NB4 (cell line): Measurements from ENCODE around the gene TLCD2.

Source experiments
- DNase-seq: peaks from one replicate; pipeline ENCODE4 v3.0.0; 2010; ENCODE audit warnings: low read depth
- H3K4me3 ChIP-seq: one replicate; pipeline ENCODE4 v1.5.1; 2011; ENCODE audit warnings: mild to moderate bottlenecking, low read depth, low read length, moderate library complexity
- CTCF ChIP-seq: IDR thresholded peaks from one replicate; pipeline ENCODE4 v1.5.1; 2012; ENCODE audit warnings: low read depth, low read length
- MAX ChIP-seq: IDR thresholded peaks from 2 replicates; pipeline ENCODE4 v1.6.1; 2011; ENCODE audit warnings: low read depth, low read length
- MYC ChIP-seq: IDR thresholded peaks from 2 replicates; pipeline ENCODE4 v1.6.1; 2011; ENCODE audit warnings: low read depth, low read length
- POLR2A ChIP-seq: IDR thresholded peaks from 2 replicates; pipeline ENCODE4 v1.6.1; 2011; ENCODE audit warnings: mild to moderate bottlenecking; ENCODE audit not compliant: insufficient read length; ENCODE audit errors: extremely low read depth

The TLCD2 gene

GRCh38 chr17:1732241-1732832, 22.2 kb upstream of the TLCD2 start:
- TF ChIP-seq CTCF (no peak), POLR2A (no peak), MAX (no peak), MYC (no peak)
- no peak overlapping the region for H3K4me3 ChIP-seq
- no peak for DNase-seq

GRCh38 chr17:1731194-1731506, 21.0 kb upstream of the TLCD2 start:
- TF ChIP-seq POLR2A (no peak), CTCF (no peak), MYC (no peak), MAX (no peak)
- H3K4me3 ChIP-seq: no peak overlapping the region
- no peak for DNase-seq

- DNase-seq: no peak
- TF ChIP-seq MAX (no peak), CTCF (no peak), MYC (no peak), POLR2A (no peak)
These were observed 20.4 kb upstream of the TLCD2 start for GRCh38 chr17:1730326-1731193.

GRCh38 chr17:1729966-1730325, 19.8 kb upstream of the TLCD2 start:
- H3K4me3 ChIP-seq: no peak overlapping the region
- no peak for DNase-seq
- no peak for TF ChIP-seq POLR2A
- no peak for TF ChIP-seq CTCF
- TF ChIP-seq MYC: no peak
- no peak for TF ChIP-seq MAX

More at GRCh38 chr17:1730326-1731193, 20.4 kb upstream of the TLCD2 start:
- H3K4me3 ChIP-seq: no peak overlapping the region

- no peak overlapping the region for H3K4me3 ChIP-seq
- no peak for DNase-seq
- TF ChIP-seq POLR2A: no peak
- TF ChIP-seq CTCF: no peak
- TF ChIP-seq MAX: no peak
- TF ChIP-seq MYC: no peak
These were observed 17.9 kb upstream of the TLCD2 start for GRCh38 chr17:1727876-1728630.
